Measurements from ENCODE around the gene MFAP3L.

- no peak for TF ChIP-seq POLR2AphosphoS5 (IDR thresholded peaks at IDR 0.05; ENCODE audit: low read depth, low read length)
- no peak for TF ChIP-seq SIN3A (IDR thresholded peaks at IDR 0.05; ENCODE audit: borderline replicate concordance, insufficient read depth, low read length)
Observed at GRCh38 chr4:169986369-169986768, 39.8 kb downstream of the MFAP3L start.

Measured in PFSK-1 (cell line).